ENCODE data around the gene LCNL1.

DNA sequence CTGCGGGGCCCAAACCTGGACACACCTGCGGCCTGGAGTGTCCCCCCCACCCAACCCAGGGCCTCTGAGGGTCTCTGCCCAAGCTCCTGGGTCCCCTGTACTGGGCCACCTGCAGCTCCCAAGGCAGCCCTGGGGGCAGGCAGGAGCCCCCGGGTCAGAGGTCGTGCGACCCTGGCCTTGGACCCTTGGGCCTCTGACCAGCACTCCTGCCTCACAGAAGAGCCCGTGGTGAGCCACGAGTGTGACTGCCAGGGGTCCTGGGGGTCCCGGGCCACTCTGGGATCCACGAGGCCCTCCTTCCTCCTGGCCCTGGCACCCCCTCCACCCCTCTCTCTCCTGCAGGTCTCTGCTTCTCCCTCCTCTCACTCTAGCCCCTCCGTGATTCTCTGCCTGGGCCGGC is 10.5 kb upstream of the LCNL1 start:
- TF ChIP-seq, protein P1, sequence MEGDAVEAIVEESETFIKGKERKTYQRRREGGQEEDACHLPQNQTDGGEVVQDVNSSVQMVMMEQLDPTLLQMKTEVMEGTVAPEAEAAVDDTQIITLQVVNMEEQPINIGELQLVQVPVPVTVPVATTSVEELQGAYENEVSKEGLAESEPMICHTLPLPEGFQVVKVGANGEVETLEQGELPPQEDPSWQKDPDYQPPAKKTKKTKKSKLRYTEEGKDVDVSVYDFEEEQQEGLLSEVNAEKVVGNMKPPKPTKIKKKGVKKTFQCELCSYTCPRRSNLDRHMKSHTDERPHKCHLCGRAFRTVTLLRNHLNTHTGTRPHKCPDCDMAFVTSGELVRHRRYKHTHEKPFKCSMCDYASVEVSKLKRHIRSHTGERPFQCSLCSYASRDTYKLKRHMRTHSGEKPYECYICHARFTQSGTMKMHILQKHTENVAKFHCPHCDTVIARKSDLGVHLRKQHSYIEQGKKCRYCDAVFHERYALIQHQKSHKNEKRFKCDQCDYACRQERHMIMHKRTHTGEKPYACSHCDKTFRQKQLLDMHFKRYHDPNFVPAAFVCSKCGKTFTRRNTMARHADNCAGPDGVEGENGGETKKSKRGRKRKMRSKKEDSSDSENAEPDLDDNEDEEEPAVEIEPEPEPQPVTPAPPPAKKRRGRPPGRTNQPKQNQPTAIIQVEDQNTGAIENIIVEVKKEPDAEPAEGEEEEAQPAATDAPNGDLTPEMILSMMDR (IDR thresholded peaks at IDR 0.05) = no peak
- TF ChIP-seq POLR2A (IDR thresholded peaks at IDR 0.05) = no peak
- no peak for TF ChIP-seq EP300 (IDR thresholded peaks at IDR 0.05)

Data from sigmoid colon (tissue), 4 donors.